ENCODE measurements around the gene USB1. TPM values are rescaled to one million over a fixed set of nuclear protein-coding genes. Genes with fewer than 3 reads are reported as not detected.

Gene USB1
- total RNA-seq, 1 experiment from 2014 or later: 73.1 TPM

DNA sequence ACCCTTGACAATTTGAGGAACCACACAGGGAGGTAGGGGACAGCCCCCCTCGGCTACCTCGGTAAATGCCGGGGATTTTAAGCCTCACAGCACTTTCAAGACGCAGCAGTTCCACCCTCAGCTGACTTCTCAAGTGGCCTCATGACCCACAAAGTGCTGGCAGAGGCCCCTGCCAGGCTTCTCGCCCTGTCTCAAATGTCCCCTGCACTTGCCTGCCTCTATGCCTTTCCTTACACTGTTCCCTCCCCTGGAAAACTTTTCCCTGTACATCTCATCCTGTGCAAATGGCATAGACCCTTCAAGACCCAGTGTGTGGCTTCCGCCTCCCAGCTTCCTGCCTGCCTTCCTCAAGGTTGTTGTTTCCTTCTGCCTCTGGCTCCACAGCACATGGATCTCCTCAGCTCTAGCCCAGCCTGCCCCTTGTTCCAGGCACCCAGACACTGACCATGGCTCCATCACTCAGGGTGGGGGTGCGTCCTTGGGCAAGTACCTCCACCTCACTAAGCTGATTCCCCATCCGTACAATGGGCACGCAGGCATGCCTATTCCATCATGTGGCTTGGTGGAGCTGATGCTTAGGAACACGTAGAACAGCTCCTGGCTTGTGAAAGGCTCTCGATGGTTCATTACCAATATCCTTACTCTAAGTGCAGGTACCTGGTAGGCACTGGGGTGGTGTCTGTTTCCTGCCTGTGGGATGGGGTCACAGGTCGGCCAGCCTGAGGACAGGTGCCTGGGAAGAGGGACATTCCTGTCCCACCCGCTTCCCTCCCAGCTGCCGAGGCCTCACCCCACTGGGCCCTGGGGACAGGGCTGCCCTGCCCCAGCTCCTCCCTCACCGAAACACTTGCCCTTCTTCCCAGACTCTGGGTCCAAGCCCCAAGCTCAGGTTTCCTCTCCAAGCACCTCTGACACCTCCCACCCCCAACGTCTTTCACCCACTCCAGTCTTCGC is 48.3 kb downstream of the USB1 start:
- Histone ChIP-seq H4K20me1 (ENCODE audit: insufficient read depth) (no peaks in the 10 kb centered on the region), H3K9me2 (ENCODE audit: insufficient read depth) (no peaks in the 10 kb centered on the region), H3K79me2 (ENCODE audit: insufficient read depth, low read length) (no peaks in the 10 kb centered on the region), H2AFZ (ENCODE audit: low read depth, low read length, poor library complexity, severe bottlenecking) (no peak overlapping the region), H3K4me3 (replicated peaks in 1 of 2; ENCODE audit: low read depth in 1 of 2, low read length in 2 of 2) (no peak overlapping the region), H3K27me3 (ENCODE audit: insufficient read depth, low read length) (no peaks in the 10 kb centered on the region), H3K36me3 (ENCODE audit: control insufficient read depth in 1 of 2, insufficient read depth in 2 of 2, low read length in 2 of 2) (no peaks in the 10 kb centered on the region; a peak in 1 of 4 replicates), H3K27ac (ENCODE audit: low read depth, low read length) (no peak overlapping the region), H3K4me2 (ENCODE audit: low read length) (no peak overlapping the region), H3K4me1 (ENCODE audit: control insufficient read depth in 1 of 2, insufficient read depth in 2 of 2, low read length in 2 of 2) (no peaks in the 10 kb centered on the region), H3K9me3 (ENCODE audit: control insufficient read depth in 1 of 2, insufficient read depth in 1 of 2, low read depth in 1 of 2, low read length in 2 of 2) (no peaks in the 10 kb centered on the region), H3K9ac (ENCODE audit: low read length) (no peak overlapping the region)
- BruUV-seq (replicated peaks): no TSS peak
- TF ChIP-seq SRF (IDR thresholded peaks at IDR 0.05; ENCODE audit: low read depth) (no peak), RAD21 (IDR thresholded peaks at IDR 0.05; ENCODE audit: low read depth) (no peak), ZFX (IDR thresholded peaks at IDR 0.05) (no peak), EGR1 (IDR thresholded peaks at IDR 0.05; ENCODE audit: low read depth) (no peak), CBX3 (IDR thresholded peaks at IDR 0.05; ENCODE audit: low read depth) (no peak), SP1 (IDR thresholded peaks at IDR 0.05; ENCODE audit: low read depth) (no peak), SIN3A (IDR thresholded peaks at IDR 0.05; ENCODE audit: low read depth) (no peak), ATF3 (IDR thresholded peaks at IDR 0.05) (no peak), ZNF274 (IDR thresholded peaks at IDR 0.05; ENCODE audit: low read depth, low read length) (no peak), FOSL1 (IDR thresholded peaks at IDR 0.05; ENCODE audit: low read depth) (no peak), ELF1 (IDR thresholded peaks at IDR 0.05; ENCODE audit: borderline replicate concordance, low read depth) (no peak)
- TF ChIP-seq, protein P1, sequence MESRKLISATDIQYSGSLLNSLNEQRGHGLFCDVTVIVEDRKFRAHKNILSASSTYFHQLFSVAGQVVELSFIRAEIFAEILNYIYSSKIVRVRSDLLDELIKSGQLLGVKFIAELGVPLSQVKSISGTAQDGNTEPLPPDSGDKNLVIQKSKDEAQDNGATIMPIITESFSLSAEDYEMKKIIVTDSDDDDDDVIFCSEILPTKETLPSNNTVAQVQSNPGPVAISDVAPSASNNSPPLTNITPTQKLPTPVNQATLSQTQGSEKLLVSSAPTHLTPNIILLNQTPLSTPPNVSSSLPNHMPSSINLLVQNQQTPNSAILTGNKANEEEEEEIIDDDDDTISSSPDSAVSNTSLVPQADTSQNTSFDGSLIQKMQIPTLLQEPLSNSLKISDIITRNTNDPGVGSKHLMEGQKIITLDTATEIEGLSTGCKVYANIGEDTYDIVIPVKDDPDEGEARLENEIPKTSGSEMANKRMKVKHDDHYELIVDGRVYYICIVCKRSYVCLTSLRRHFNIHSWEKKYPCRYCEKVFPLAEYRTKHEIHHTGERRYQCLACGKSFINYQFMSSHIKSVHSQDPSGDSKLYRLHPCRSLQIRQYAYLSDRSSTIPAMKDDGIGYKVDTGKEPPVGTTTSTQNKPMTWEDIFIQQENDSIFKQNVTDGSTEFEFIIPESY (IDR thresholded peaks at IDR 0.05; ENCODE audit: extremely low read depth, insufficient replicate concordance, low read length): no peak
- DNase-seq (ENCODE audit: low read depth, low spot score) (no peak), ATAC-seq (no peak)
- POLR2A ChIA-PET: no interaction called here
- intact Hi-C loops (cut with micrococcal nuclease): no loop called here
- CTCF ChIA-PET: no interaction called here
- RAD21 ChIA-PET (ENCODE audit: low non-redundant PET in 1 of 2, low total read pairs in 2 of 2, uncharacterized antibody in 2 of 2, unreplicated experiment in 2 of 2): no interaction called here

Measured in HCT116 (cell line).